Pancreas (tissue), 10 donors: ENCODE results near the gene TNRC6A. TPM values are rescaled to one million over a fixed set of nuclear protein-coding genes. Genes with fewer than 3 reads are reported as not detected.

Experiments used
- ATAC-seq, 4 donors: fragments of 200-7000 bp; cut with Tn5 transposase; one replicate each; pipeline versions ENCODE4 v1.8.0 to v1.9.1; 2020; ENCODE audit warnings: mild to moderate bottlenecking in 4 of 4, moderate library complexity in 4 of 4
- DNase-seq, 6 donors: peaks; one replicate each; pipeline ENCODE4 v3.0.0-alpha.2; 2020
- FAIRE-seq: peaks from 2 replicates; lab custom pipeline; 2012; peaks lifted over from hg19 to GRCh38; lab: Jason Lieb, UNC
- H3K27ac ChIP-seq, 4 donors: fragments of 200-600 bp; sonication (generic); 1 replicate in 3 of 4; 2 replicates in 1 of 4; pipeline versions ENCODE4 v1.5.0 to v1.8.0; 2020
- H3K27me3 ChIP-seq, 4 donors: fragments of 200-600 bp; one replicate each; pipeline ENCODE4 v1.8.0; 2021
- H3K36me3 ChIP-seq, 3 donors: fragments of 200-600 bp; sonication (generic) in 1 of 3; one replicate each; pipeline versions ENCODE4 v1.5.0 to v1.8.0; 2020 to 2021
- H3K4me1 ChIP-seq, 3 donors: fragments of 200-600 bp; one replicate each; pipeline ENCODE4 v1.8.0; 2021
- H3K4me3 ChIP-seq, 4 donors: fragments of 200-600 bp; sonication (generic) in 2 of 4; one replicate each; pipeline versions ENCODE4 v1.5.0 to v1.8.0; 2020 to 2021
- H3K9me3 ChIP-seq, 4 donors: fragments of 200-600 bp; one replicate each; pipeline ENCODE4 v1.8.0; 2021
- WGBS, 2 donors: extraction: QIAGEN DNeasy Blood & Tissue Kit; methylation state at CpG; one replicate each; pipeline ENCODE4 v1.1.7; 2013; 5-methylcytosine and 5-hydroxymethylcytosine counted together
- intact Hi-C, 3 donors: fragments of 100-400 bp; cut with DNase I; formaldehyde crosslinking; loops; one replicate each; pipeline versions ENCODE4 v1.11.1 to v1.14.2; 2022
- polyA plus RNA-seq, 2 donors: library from polyadenylated mRNA; stranded (reverse); fragments of 200-250 nt; gene quantifications; one replicate each; pipeline ENCODE4 v1.2.3, GENCODE V29; 2013
- total RNA-seq, 6 donors: library from RNA; stranded (reverse); fragmentation: NEBNext Ultra II Directional in 4 of 6; extraction: Animal tissue kit (Norgen Biotek cat#: 25700) in 4 of 6; gene quantifications; one replicate each; pipeline versions ENCODE4 v1.2.1 to v1.2.4, GENCODE V29; 2021 to 2023
- TF ChIP-seq, protein P1 (sequence below), 4 donors: fragments of 200-600 bp; sonication (generic) in 3 of 4; IDR thresholded peaks; one replicate each; pipeline versions ENCODE4 v1.5.0 to v1.8.0; 2021; ENCODE audit warnings: antibody characterized with exemption in 4 of 4
- donor health status: healthy with polysubstance abuse.
- donor health status: DM: no; HTN: no; CAD: no; lungs with moderate emphysema.
- donor health status: DM: no; HTN: no; CAD: no.
- donor health status: control.
- donor health status: control.
- donor health status: Bipolar disorder and iron deficiency.
- donor health status: DM: yes; HTN: yes; CAD: no.
- donor health status: DM: no; HTN: no; CAD: no.
- donor health status: DM: no; HTN: no; CAD: no.
- donor health status: DM: yes; HTN: yes; CAD: no.

The TNRC6A gene
- 10 to 100 TPM; 15.6 to 33.9 (median 21.9) TPM for total RNA-seq
- 10 to 100 TPM; 22.5 to 27.7 TPM for polyA plus RNA-seq

DNA sequence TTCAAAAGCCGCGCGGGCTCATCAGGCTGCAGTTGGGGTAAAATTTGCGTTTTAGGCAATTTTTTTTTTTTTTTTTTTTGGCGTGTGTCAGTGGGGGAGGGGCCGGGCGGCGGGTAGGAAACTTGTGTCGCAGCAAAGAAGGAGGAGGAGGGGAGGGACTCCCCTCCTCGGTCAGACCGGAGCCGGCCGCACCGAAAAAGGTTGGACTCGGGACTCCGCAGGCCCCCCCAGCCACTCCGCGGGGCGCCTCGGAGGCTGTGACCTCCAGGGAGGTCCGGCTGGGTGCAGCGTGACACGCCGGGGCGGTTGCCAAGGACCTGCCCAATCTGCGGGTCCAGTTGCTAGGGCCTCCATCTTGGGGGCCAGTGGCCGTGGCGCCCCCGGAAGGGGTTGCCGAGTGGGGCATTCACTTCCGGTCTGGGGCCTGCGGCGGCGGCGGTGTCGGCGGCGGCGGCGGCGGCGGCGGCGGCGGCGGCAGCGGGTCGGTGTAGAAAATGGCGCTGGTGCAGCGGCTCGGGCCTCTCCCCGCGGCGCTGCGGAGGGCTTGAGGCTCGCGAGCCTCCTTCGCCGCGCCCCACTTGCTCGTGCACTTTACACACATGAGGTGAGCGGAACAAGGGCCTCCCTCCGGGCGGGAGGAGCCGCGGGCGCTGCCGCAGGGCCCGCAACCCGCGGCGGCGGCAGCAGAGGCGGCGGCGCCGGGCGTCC lies at the start of gene TNRC6A:
TNRC6A (plus strand) TSS at position 409 of the 708 bp plus-strand sequence; CDS start at position 600, 191 bp downstream.
- peaks cover 14 to 26% (median 19%) of the 10 kb centered on the region in 3 donors for H3K4me1 ChIP-seq
- FAIRE-seq = no peak

DNA sequence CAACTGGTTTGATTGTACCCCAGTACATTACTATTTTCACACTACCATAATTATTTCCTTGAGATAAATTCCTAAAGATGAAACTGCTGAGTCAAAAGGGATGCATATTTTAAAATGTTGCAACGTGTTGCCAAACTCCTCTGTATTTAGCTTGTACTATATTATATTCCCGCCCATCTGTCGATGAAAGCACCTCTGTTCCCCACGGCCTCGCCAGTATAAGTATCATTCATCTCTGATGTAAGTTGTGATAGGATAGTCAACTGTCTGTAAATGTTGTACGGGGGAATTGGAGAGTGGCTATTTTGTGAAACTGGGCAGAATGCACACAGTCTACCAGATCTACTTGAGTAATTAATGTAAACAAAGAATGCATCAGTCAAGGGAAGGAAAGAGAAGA lies 47.7 kb upstream of the TNRC6A start:
- DNase-seq (no peak), ATAC-seq (no peak), FAIRE-seq (no peak)
- intact Hi-C loops = no loop called here
- no peaks in the 10 kb centered on the region for H3K9me3 ChIP-seq
- H3K27me3 ChIP-seq = no peaks in the 10 kb centered on the region
- H3K36me3 ChIP-seq = no peaks in the 10 kb centered on the region
- WGBS, 2 donors = 61 to 65% methylated on average over 6 of the region's 6 CpGs
- H3K27ac ChIP-seq = no peak overlapping the region
- H3K4me3 ChIP-seq = no peak overlapping the region
- H3K4me1 ChIP-seq = peaks cover 0 to 9% (median 0%) of the 10 kb centered on the region in 3 donors
- TF ChIP-seq, protein P1, sequence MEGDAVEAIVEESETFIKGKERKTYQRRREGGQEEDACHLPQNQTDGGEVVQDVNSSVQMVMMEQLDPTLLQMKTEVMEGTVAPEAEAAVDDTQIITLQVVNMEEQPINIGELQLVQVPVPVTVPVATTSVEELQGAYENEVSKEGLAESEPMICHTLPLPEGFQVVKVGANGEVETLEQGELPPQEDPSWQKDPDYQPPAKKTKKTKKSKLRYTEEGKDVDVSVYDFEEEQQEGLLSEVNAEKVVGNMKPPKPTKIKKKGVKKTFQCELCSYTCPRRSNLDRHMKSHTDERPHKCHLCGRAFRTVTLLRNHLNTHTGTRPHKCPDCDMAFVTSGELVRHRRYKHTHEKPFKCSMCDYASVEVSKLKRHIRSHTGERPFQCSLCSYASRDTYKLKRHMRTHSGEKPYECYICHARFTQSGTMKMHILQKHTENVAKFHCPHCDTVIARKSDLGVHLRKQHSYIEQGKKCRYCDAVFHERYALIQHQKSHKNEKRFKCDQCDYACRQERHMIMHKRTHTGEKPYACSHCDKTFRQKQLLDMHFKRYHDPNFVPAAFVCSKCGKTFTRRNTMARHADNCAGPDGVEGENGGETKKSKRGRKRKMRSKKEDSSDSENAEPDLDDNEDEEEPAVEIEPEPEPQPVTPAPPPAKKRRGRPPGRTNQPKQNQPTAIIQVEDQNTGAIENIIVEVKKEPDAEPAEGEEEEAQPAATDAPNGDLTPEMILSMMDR (IDR thresholded peaks at IDR 0.05) = no peak

More for the DNA sequence above, at the start of gene TNRC6A:
- TF ChIP-seq, protein P1 (IDR thresholded peaks at IDR 0.05) = no peak
- H3K27ac ChIP-seq = peak within 1 kb of the TSS; percentile 90 to 96 (median 92)
- H3K9me3 ChIP-seq = no peaks in the 10 kb centered on the region
- H3K4me3 ChIP-seq = peak within 1 kb of the TSS; percentile 67 to 86 (median 78)
- intact Hi-C loops = no loop called here
- WGBS, 2 donors = 0% methylated on average over 36 to 78 of the region's 78 CpGs
- no peaks in the 10 kb centered on the region for H3K27me3 ChIP-seq
- ATAC-seq (peak; percentile 92 to 96 (median 94)), DNase-seq (peak; percentile 89 to 96 (median 91))
- H3K36me3 ChIP-seq = no peaks in the 10 kb centered on the region

DNA sequence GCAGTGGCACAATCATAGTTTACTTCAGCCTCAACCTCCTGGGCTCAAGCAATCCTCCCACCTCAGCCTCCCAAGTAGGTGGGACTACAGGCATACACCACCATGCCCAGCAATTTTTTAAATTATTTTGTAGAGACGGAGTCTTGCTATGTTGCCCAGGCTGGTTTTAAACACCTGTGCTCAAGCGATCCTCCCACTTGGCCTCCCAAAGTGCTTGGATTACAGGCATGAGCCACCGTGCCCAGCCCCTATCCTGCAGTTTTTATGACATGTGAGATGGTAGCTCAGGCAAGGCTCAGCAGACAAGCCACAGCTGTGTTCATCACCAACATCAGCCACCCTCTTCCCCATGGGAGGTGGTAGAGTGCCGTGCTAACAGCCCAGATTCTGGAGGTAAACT lies 46.2 kb upstream of the TNRC6A start:
- ATAC-seq (no peak), FAIRE-seq (no peak)
- WGBS, 2 donors = 90 to 93% methylated on average over 4 of the region's 4 CpGs

DNA sequence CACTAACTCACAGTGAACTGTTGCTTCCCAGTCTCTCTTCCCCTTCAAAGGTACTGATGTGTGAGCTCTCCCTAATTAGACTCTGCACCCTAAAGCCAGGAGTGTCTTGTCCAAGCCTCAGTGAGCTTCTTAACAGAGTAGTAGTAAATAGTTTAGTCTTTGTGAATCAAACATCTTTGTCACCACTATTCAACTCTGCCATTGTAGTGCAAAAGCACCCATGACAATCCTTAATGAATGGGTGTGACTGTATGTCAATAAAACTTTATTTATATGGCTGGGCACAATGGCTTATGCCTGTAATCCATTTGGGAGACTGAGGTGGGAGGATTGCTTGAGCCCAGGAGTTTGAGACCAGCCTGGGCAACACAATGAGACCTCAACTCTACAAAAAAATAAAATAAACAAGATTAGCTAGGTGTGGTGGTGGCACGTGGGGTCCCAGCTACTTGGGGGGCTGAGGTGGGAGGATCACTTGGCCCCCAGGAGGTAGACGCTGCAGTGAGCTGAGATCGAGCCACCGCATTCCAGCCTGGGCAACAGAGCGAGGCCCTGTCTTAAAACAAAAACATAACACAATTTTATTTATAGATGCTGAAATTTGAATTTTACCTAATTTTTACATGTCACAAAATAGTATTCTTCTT lies 45.5 kb upstream of the TNRC6A start:
- H3K9me3 ChIP-seq = no peaks in the 10 kb centered on the region
- no peak for DNase-seq
- WGBS, 2 donors = 87 to 88% methylated on average over 5 of the region's 5 CpGs
- TF ChIP-seq, protein P1 (IDR thresholded peaks at IDR 0.05) = no peak
- no peak overlapping the region for H3K4me3 ChIP-seq
- no peak for ATAC-seq
- intact Hi-C loops = no loop called here
- FAIRE-seq = no peak
- H3K27ac ChIP-seq = no peak overlapping the region
- no peaks in the 10 kb centered on the region for H3K27me3 ChIP-seq
- no peaks in the 10 kb centered on the region for H3K36me3 ChIP-seq
- peaks cover 0 to 9% (median 0%) of the 10 kb centered on the region in 3 donors for H3K4me1 ChIP-seq

More for the DNA sequence above, 46.2 kb upstream of the TNRC6A start:
- Histone ChIP-seq H3K4me1 (peaks cover 0 to 9% (median 0%) of the 10 kb centered on the region in 3 donors), H3K27ac (no peak overlapping the region), H3K36me3 (no peaks in the 10 kb centered on the region), H3K4me3 (no peak overlapping the region), H3K9me3 (no peaks in the 10 kb centered on the region), H3K27me3 (no peaks in the 10 kb centered on the region)
- TF ChIP-seq, protein P1 (IDR thresholded peaks at IDR 0.05) = no peak
- no peak for DNase-seq
- intact Hi-C loops = no loop called here
